GM12864 (cell line): ENCODE data around the gene SPRR1B.

Experiments
- DNase-seq: peaks from one replicate; pipeline ENCODE4 v3.0.0-alpha.2; 2011; ENCODE audit warnings: low read depth
- H3K4me3 ChIP-seq: 2 replicates; pipeline ENCODE4 v1.5.1; 2011; ENCODE audit warnings: mild to moderate bottlenecking, low read depth, low read length, control low read depth
- CTCF ChIP-seq: IDR thresholded peaks from 2 replicates; pipeline ENCODE4 v1.5.1; 2011; ENCODE audit warnings: low read depth, mild to moderate bottlenecking, moderate library complexity, low read length, control low read depth, inconsistent platforms; ENCODE audit errors: missing control alignments

Gene SPRR1B

GRCh38 chr1:153071511-153071910 lies 40.5 kb downstream of the SPRR1B start, which contains the start of gene SPRR2B:
SPRR2B (minus strand) TSS chr1:153071611; CDS start chr1:153070839, 772 bp downstream.
- DNase-seq = no peak
- no peak for TF ChIP-seq CTCF
- no peak within 1 kb of the TSS for H3K4me3 ChIP-seq

GRCh38 chr1:153072806-153073726 lies 42.1 kb downstream of the SPRR1B start:
- no peak for DNase-seq
- H3K4me3 ChIP-seq = no peak overlapping the region
- no peak for TF ChIP-seq CTCF

GRCh38 chr1:153081736-153082135 lies 50.7 kb downstream of the SPRR1B start:
- no peak for DNase-seq
- no peak for TF ChIP-seq CTCF
- H3K4me3 ChIP-seq = no peak overlapping the region
